K562 (cell line): ENCODE data around the gene TSEN54. TPM values are rescaled to one million over a fixed set of nuclear protein-coding genes. Genes with fewer than 3 reads are reported as not detected.
A peak's percentile ranks its signal among the peaks of the same experiment; 100 is the strongest.

ENCODE experiments used
- ATAC-seq: fragments of 200-7000 bp; cut with Tn5 transposase; 3 replicates; pipeline ENCODE4 v1.9.1; 2020; ENCODE audit warnings: moderate library complexity
- BruUV-seq: library from RNA; stranded (reverse); fragments of 400-500 nt; replicated peaks from 2 replicates; lab custom pipeline; 2021; lab: Mats Ljungman, UMichigan
- CTCF ChIA-PET: fragments of 300-600 bp; formaldehyde crosslinking; extraction: SDS; loops from one replicate; lab custom pipeline; 2021; ENCODE audit warnings: low intra/inter-chr PET ratio; lab: Yijun Ruan, JAX
- POLR2A ChIA-PET: fragments of 300-600, 350-650 bp; sonication (Branson Sonifier 250); formaldehyde crosslinking; extraction: SDS; loops from one replicate; lab custom pipeline; 2021; ENCODE audit warnings: antibody characterized with exemption, inconsistent platforms; lab: Yijun Ruan, JAX
- DNase-seq, 4 experiments: peaks; one replicate each; pipeline versions ENCODE4 v3.0.0 to v3.0.0-alpha.2; 2011 to 2018; ENCODE audit warnings: low spot score in 3 of 4, mixed read lengths in 3 of 4; ENCODE audit errors: extremely low read depth in 1 of 4
- FAIRE-seq: peaks from 2 replicates; lab custom pipeline; 2011; peaks lifted over from hg19 to GRCh38; lab: Jason Lieb, UNC
- H2AFZ ChIP-seq: 2 replicates; pipeline ENCODE4 v1.6.0; 2011; ENCODE audit warnings: low read depth, low read length, control low read depth, inconsistent platforms
- H3K27ac ChIP-seq: fragments of 200-600 bp; 3 replicates; pipeline ENCODE4 v1.8.0; 2011; ENCODE audit warnings: low read depth, mild to moderate bottlenecking, control low read depth, inconsistent platforms, low read length, moderate library complexity, mixed read lengths; ENCODE audit errors: extremely low read depth
- H3K27me3 ChIP-seq, 2 experiments: fragments of 300-600 bp in 1 of 2; 2 replicates in 1 of 2; 3 replicates in 1 of 2; pipeline versions ENCODE4 v1.6.0 to v1.8.0; 2011; ENCODE audit warnings: inconsistent platforms in 2 of 2, low read length in 2 of 2, mild to moderate bottlenecking in 1 of 2, mixed read lengths in 1 of 2, moderate library complexity in 1 of 2; ENCODE audit not compliant: control insufficient read depth in 2 of 2, insufficient read depth in 2 of 2
- H3K36me3 ChIP-seq: fragments of 300-600 bp; 3 replicates; pipeline ENCODE4 v1.8.0; 2011; ENCODE audit warnings: mild to moderate bottlenecking, low read length, inconsistent platforms; ENCODE audit not compliant: control insufficient read depth, insufficient read depth
- H3K4me1 ChIP-seq, 2 experiments: fragments of 200-600 bp in 1 of 2; replicated peaks in 1 of 2; 2 replicates in 1 of 2; 3 replicates in 1 of 2; pipeline versions ENCODE4 v1.5.1 to v1.8.0; 2011; ENCODE audit warnings: inconsistent platforms in 2 of 2, low read length in 2 of 2, mild to moderate bottlenecking in 1 of 2, mixed read lengths in 1 of 2, moderate library complexity in 1 of 2; ENCODE audit not compliant: control insufficient read depth in 2 of 2, insufficient read depth in 2 of 2
- H3K4me2 ChIP-seq: 2 replicates; pipeline ENCODE4 v1.6.1; 2011; ENCODE audit warnings: low read length, control low read depth, inconsistent platforms, mixed read lengths; ENCODE audit not compliant: insufficient read depth
- H3K4me3 ChIP-seq: fragments of 200-600 bp; sonication (generic), shearing (Covaris generic); 2 replicates; pipeline ENCODE4 v1.5.1; 2016; ENCODE audit warnings: control low read depth, inconsistent platforms
- H3K79me2 ChIP-seq: fragments of 200-600 bp; 3 replicates; pipeline ENCODE4 v1.8.0; 2011; ENCODE audit warnings: low read length, inconsistent platforms; ENCODE audit not compliant: control insufficient read depth, insufficient read depth
- H3K9ac ChIP-seq, 2 experiments: 2 replicates each; pipeline versions ENCODE4 v1.6.0 to v1.6.1; 2011; ENCODE audit warnings: low read depth in 2 of 2, low read length in 2 of 2, control low read depth in 1 of 2, inconsistent platforms in 1 of 2, mild to moderate bottlenecking in 1 of 2, mixed read lengths in 1 of 2; ENCODE audit not compliant: insufficient read depth in 1 of 2
- H3K9me1 ChIP-seq: one replicate; pipeline ENCODE4 v1.6.0; 2011; ENCODE audit warnings: inconsistent platforms, mild to moderate bottlenecking, low read length, moderate library complexity; ENCODE audit not compliant: control insufficient read depth, insufficient read depth
- H3K9me3 ChIP-seq: replicated peaks from 2 replicates; pipeline ENCODE4 v1.5.1; 2011; ENCODE audit warnings: low read depth, low read length, inconsistent platforms; ENCODE audit not compliant: control insufficient read depth, insufficient read depth
- H4K20me1 ChIP-seq: replicated peaks from 2 replicates; pipeline ENCODE4 v1.6.1; 2011; ENCODE audit warnings: low read length, inconsistent platforms, mixed read lengths; ENCODE audit not compliant: control insufficient read depth, insufficient read depth
- BRD4 ChIP-seq: fragments of 200-600 bp; sonication (generic); IDR thresholded peaks from 2 replicates; pipeline ENCODE4 v1.6.1; 2017; ENCODE audit warnings: inconsistent platforms
- CBX8 ChIP-seq: fragments of 200-600 bp; sonication (generic); IDR thresholded peaks from 2 replicates; pipeline ENCODE4 v1.6.1; 2012; ENCODE audit warnings: borderline replicate concordance, mixed run types, low read depth, mild to moderate bottlenecking, moderate library complexity, mixed read lengths, low read length, control low read depth, inconsistent platforms; ENCODE audit not compliant: poor library complexity, severe bottlenecking; ENCODE audit errors: extremely low read depth
- CREB1 ChIP-seq, 2 experiments: sonication (generic) in 1 of 2; formaldehyde crosslinking in 1 of 2; IDR thresholded peaks; 2 replicates each; pipeline versions ENCODE4 v1.6.1 to v1.8.0; 2012 to 2022; ENCODE audit warnings: inconsistent platforms in 1 of 2, mild to moderate bottlenecking in 1 of 2, missing genetic modification reagents in 1 of 2, moderate library complexity in 1 of 2
- KLF10 ChIP-seq: fragments of 250-450 bp; sonication (Bioruptor Pico); IDR thresholded peaks from 2 replicates; pipeline ENCODE4 v1.6.1; 2021; ENCODE audit warnings: matching md5 sums
- L3MBTL2 ChIP-seq: fragments of 450-650 bp; IDR thresholded peaks from 2 replicates; pipeline ENCODE4 v1.6.1; 2016; ENCODE audit warnings: mild to moderate bottlenecking, moderate library complexity
- MAX ChIP-seq: sonication (generic); formaldehyde crosslinking; IDR thresholded peaks from 2 replicates; pipeline ENCODE4 v1.9.0; 2022; ENCODE audit warnings: mild to moderate bottlenecking, missing genetic modification reagents
- MYBL2 ChIP-seq, 2 experiments: fragments of 450-650 bp in 1 of 2; sonication (generic) in 1 of 2; formaldehyde crosslinking in 1 of 2; IDR thresholded peaks; 2 replicates each; pipeline versions ENCODE4 v1.6.1 to v1.8.1; 2017 to 2022; ENCODE audit warnings: borderline replicate concordance in 1 of 2, inconsistent platforms in 1 of 2, low read depth in 1 of 2, mild to moderate bottlenecking in 1 of 2, missing genetic modification reagents in 1 of 2, moderate library complexity in 1 of 2
- PTBP1 ChIP-seq: fragments of 200-400 bp; formaldehyde crosslinking; IDR thresholded peaks from 2 replicates; pipeline ENCODE4 v1.6.1; 2017; ENCODE audit warnings: low read depth, low read length
- TFAP4 ChIP-seq: sonication (generic); formaldehyde crosslinking; IDR thresholded peaks from 2 replicates; pipeline ENCODE4 v1.8.0; 2022; ENCODE audit warnings: missing genetic modification reagents, mild to moderate bottlenecking, moderate library complexity, borderline replicate concordance
- ZFP30 ChIP-seq: fragments of 250-450 bp; sonication (Bioruptor Pico); IDR thresholded peaks from 2 replicates; pipeline ENCODE4 v1.8.0; 2022; ENCODE audit warnings: moderate library complexity, mild to moderate bottlenecking, inconsistent platforms, borderline replicate concordance
- ZNF449 ChIP-seq: fragments of 250-450 bp; sonication (Bioruptor Pico); IDR thresholded peaks from 2 replicates; pipeline ENCODE4 v1.8.0; 2022; ENCODE audit warnings: moderate library complexity, mild to moderate bottlenecking, inconsistent platforms
- ZNF507 ChIP-seq: conservative IDR thresholded peaks from 2 replicates; pipeline ENCODE4 v1.6.1; 2017; ENCODE audit warnings: missing genetic modification characterization, missing compliant biosample characterization
- ZNF511 ChIP-seq: sonication (generic); formaldehyde crosslinking; IDR thresholded peaks from 2 replicates; pipeline ENCODE4 v1.8.0; 2022; ENCODE audit warnings: mild to moderate bottlenecking, missing genetic modification reagents
- ZNF589 ChIP-seq: fragments of 200-800 bp; sonication (Bioruptor generic); IDR thresholded peaks from 2 replicates; pipeline ENCODE4 v1.6.1; 2016; ENCODE audit warnings: low read depth, missing genetic modification characterization, missing compliant biosample characterization
- WGBS: fragments of 100-300 bp; shearing (Covaris generic); methylation state at CpG from one replicate; pipeline ENCODE4 v1.1.6; 2016; ENCODE audit warnings: low coverage, mixed read lengths; ENCODE audit not compliant: insufficient coverage; ENCODE audit errors: missing lambda C conversion rate; 5-methylcytosine and 5-hydroxymethylcytosine counted together
- in situ Hi-C: fragments of 300-500 bp; cut with MboI; formaldehyde crosslinking; loops from 4 replicates; pipeline ENCODE4 v1.15.0; 2018; ENCODE audit warnings: inconsistent platforms, mixed read lengths
- intact Hi-C: fragments of 100-400 bp; cut with micrococcal nuclease; formaldehyde crosslinking; loops from 2 replicates; pipeline ENCODE4 v1.14.2; 2022
- polyA plus RNA-seq, 8 experiments: library from polyadenylated mRNA; depleted of rRNA in 4 of 8; stranded (reverse) in 5 of 8; unstranded in 3 of 8; fragments of >200 nt; fragmentation: Nextera tagmentation in 2 of 8; fragmentation: Illumina TruSeq in 1 of 8; extraction: Ambion mirVana in 2 of 8; extraction: Trizol in 1 of 8; gene quantifications; 2 replicates each; pipeline versions ENCODE4 v1.2.1 to v1.2.3, GENCODE V29; 2011 to 2014; ENCODE audit warnings: inconsistent platforms in 1 of 8, missing spikeins in 1 of 8
- total RNA-seq, 7 experiments: library from RNA; depleted of rRNA in 6 of 7; stranded (reverse); fragments of >200 nt in 6 of 7; fragmentation: Illumina TruSeq in 2 of 7; extraction: Trizol in 2 of 7; gene quantifications; 2 replicates each; pipeline versions ENCODE4 v1.2.1 to v1.2.3, GENCODE V29; 2011 to 2021; ENCODE audit warnings: low replicate concordance in 1 of 7

TSEN54 gene
- total and polyA plus RNA-seq, 9 of the 15 experiments (the other 6 are each of a cell fraction or from before 2014, with no cell fraction given): 5.9 to 64.3 (median 48.9) TPM

GRCh38 chr17:75531721-75532072, 15.4 kb downstream of the TSEN54 start:
- Histone ChIP-seq H3K4me3 (no peak overlapping the region), H3K9me1 (no peaks in the 10 kb centered on the region), H2AFZ (no peak overlapping the region), H3K9ac (peak overlapping the region in 1 of 2 experiments; percentile 65; a peak in 2 of 4 replicates), H3K9me3 (no peaks in the 10 kb centered on the region), H3K27me3 (no peaks in the 10 kb centered on the region), H3K79me2 (peaks cover under 1% of the 10 kb centered on the region; the same call in 1 of the 3 replicates), H3K4me1 (peaks cover under 1 to 13% of the 10 kb centered on the region in 2 experiments; a peak in 4 of 5 replicates), H3K36me3 (no peaks in the 10 kb centered on the region), H3K4me2 (no peak overlapping the region), H3K27ac (no peak overlapping the region), H4K20me1 (0 out of 2 replicates have a peak, but pooled peaks cover 3% of the 10 kb centered on the region)
- POLR2A ChIA-PET: interaction anchor here (0.6 to 1.0 kb wide), 5 partner anchors 13 to 142 kb away, joined by 3 read pairs; no protein-coding TSS in a partner anchor
- intact Hi-C loops: no loop called here
- DNase-seq (no peak), ATAC-seq (no peak), FAIRE-seq (no peak)
- no TSS peak for BruUV-seq
- 81% methylated on average over 7 of the region's 7 CpGs for whole genome bisulfite sequencing
- CTCF ChIA-PET: no interaction called here
- in situ Hi-C loops: no loop called here
- TF ChIP-seq CBX8 (no peak), CREB1 (IDR thresholded peaks at IDR 0.05) (no peak), CREB1 (CRISPR knock-in tag; IDR thresholded peaks at IDR 0.05) (no peak), ZNF589 (CRISPR knock-in tag) (no peak), MYBL2 (IDR thresholded peaks at IDR 0.05; ENCODE audit: low read depth) (no peak), MYBL2 (CRISPR knock-in tag; IDR thresholded peaks at IDR 0.05; ENCODE audit: borderline replicate concordance) (no peak), ZFP30 (CRISPR knock-in tag) (no peak), TFAP4 (no peak), ZNF449 (CRISPR knock-in tag) (no peak), BRD4 (no peak), PTBP1 (no peak), KLF10 (CRISPR knock-in tag) (no peak), MAX (CRISPR knock-in tag) (no peak), ZNF511 (CRISPR knock-in tag) (no peak), L3MBTL2 (no peak), ZNF507 (tag) (no peak)
